Measurements from ENCODE around the gene PPIP5K2.

DNA sequence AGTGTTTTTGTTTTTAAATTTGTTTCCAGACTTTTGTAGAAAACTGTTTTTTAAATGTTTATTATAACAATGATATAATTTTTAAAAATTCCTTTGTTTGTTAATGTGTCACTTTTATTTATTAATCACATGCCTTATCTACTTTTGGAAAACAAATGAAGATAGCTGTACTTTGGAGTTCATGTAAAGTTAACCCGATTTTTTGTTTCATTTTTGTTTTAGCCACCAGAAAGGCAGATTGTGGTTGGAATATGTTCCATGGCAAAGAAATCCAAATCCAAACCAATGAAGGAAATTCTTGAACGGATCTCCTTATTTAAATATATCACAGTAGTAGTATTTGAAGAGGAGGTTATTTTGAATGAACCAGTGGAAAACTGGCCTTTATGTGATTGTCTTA is 13.1 kb downstream of the PPIP5K2 start:
- TF ChIP-seq, protein P1, sequence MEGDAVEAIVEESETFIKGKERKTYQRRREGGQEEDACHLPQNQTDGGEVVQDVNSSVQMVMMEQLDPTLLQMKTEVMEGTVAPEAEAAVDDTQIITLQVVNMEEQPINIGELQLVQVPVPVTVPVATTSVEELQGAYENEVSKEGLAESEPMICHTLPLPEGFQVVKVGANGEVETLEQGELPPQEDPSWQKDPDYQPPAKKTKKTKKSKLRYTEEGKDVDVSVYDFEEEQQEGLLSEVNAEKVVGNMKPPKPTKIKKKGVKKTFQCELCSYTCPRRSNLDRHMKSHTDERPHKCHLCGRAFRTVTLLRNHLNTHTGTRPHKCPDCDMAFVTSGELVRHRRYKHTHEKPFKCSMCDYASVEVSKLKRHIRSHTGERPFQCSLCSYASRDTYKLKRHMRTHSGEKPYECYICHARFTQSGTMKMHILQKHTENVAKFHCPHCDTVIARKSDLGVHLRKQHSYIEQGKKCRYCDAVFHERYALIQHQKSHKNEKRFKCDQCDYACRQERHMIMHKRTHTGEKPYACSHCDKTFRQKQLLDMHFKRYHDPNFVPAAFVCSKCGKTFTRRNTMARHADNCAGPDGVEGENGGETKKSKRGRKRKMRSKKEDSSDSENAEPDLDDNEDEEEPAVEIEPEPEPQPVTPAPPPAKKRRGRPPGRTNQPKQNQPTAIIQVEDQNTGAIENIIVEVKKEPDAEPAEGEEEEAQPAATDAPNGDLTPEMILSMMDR (conservative IDR thresholded peaks at IDR 0.05; ENCODE audit: low read depth, low read length), result no peak
- no peak for TF ChIP-seq EZH2phosphoT487 (IDR thresholded peaks at IDR 0.05; ENCODE audit: borderline replicate concordance, low read length)

Measured in PC-3 (cell line).